HUDEP-2 (cell line): ENCODE measurements around the gene FSD1L.

Experiments used
- DNase-seq, 76 experiments: peaks; one replicate each; lab custom pipeline; 2025; ENCODE audit not compliant: unreplicated experiment in 76 of 76; lab: John Stamatoyannopoulos, UW

Gene FSD1L

GRCh38 chr9:105432247-105432842, 15.5 kb upstream of the FSD1L start:
- no peak for DNase-seq

DNA sequence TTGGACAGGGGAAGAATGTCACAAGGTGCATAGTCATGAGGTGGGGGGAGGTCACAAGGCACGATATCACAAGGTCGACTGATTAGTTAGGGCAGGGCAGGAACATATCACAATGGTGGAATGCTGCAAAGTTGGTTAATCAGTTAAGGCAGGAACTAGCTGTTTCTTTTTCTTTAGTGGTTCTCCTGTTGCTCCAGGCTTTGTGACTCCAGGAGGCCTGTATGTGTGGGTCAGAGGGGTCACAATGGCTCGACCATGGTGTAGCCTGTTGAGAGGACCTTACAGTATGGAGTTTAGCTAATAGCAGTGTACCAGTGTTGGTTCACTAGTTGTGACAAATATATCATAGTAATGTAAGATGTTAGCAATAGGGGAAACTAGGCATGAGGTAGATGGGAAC, 12.4 kb upstream of the FSD1L start:
- DNase-seq: no peak

DNA sequence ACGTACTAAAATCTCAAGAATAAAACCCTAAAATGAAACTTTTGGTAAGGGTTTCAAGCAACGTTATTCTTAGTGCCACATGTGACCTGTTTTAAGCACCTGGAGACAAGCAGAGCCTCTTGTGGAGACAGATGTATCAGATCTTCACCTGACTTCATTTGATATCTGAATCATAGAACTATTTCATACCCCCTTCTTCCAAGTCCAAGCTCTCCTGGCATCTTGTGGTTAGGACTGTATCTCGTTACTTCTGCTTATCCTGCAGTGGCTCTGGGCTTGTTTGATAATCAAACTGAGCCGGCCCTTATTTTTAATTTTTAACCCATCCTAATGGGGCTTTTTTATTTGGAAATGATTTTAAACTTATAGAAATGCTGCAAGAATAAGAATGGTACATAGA, 11.1 kb upstream of the FSD1L start:
- no peak for DNase-seq

- no peak for DNase-seq
Observed at GRCh38 chr9:105437704-105438103, 10.1 kb upstream of the FSD1L start.

GRCh38 chr9:105438141-105438806, 9.6 kb upstream of the FSD1L start:
- no peak for DNase-seq

- DNase-seq: no peak
Observed at GRCh38 chr9:105439428-105439827, 8.4 kb upstream of the FSD1L start.

GRCh38 chr9:105441616-105442160, 6.1 kb upstream of the FSD1L start:
- no peak for DNase-seq

DNA sequence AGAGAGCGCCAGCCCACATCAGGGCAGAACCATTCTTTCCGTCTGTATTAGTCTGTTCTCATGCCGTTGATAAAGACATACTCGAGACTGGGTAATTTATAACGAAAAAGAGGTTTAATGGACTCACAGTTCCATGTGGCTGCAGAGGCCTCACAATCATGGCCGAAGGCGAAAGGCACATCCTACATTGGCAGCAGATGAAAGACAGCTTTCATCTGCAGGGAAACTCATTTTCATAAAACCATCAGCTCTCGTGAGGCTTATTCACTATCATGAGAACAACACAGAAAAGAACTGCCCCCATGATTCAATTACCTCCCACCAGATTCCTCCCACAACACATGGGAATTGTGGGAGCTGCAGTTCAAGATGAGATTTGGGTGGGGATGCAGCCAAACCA, 4.7 kb upstream of the FSD1L start:
- DNase-seq: no peak

GRCh38 chr9:105444130-105444529, 3.7 kb upstream of the FSD1L start:
- DNase-seq: no peak

GRCh38 chr9:105445203-105445881, 2.5 kb upstream of the FSD1L start:
- no peak for DNase-seq

- no peak for DNase-seq
Observed at GRCh38 chr9:105447386-105447813, 434 bp upstream of the FSD1L start.

- DNase-seq: no peak
Observed at GRCh38 chr9:105449081-105449480, 1.2 kb downstream of the FSD1L start.

GRCh38 chr9:105452185-105452584, 4.4 kb downstream of the FSD1L start:
- no peak for DNase-seq

DNA sequence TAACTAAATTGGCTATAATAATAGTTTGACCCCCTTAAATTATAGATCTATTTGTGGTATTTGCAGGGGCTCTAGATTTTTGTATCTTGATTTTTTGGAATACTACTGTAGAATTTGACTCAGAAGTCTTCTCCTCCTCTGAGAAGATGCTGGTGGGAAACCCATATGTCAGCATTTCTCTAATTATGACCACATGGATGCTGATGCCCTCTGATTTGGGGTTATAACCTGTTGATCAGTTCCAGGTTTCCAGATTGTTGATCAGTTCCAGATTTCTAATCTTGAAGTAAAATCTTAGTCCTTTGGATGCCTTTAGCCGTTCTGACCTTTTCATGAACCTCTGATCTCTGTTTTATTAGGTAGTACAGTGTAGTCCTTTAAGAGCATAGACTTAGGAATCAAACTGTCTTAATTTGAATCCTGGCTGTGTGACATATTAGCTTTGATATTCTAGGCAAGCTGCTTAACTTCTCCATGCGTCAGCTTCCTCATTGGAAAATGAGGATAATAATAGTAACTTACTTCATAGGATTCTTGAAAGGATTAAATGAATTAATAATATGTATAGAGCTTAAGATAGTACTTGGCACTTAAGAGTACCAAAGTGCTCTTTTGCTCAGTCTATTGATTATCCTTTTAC, 8.1 kb downstream of the FSD1L start:
- no peak for DNase-seq

GRCh38 chr9:105457560-105458294, 9.9 kb downstream of the FSD1L start:
- DNase-seq: no peak

GRCh38 chr9:105458404-105458803, 10.6 kb downstream of the FSD1L start:
- peak in 11 of 76 experiments; percentile 2 to 39 (median 17) for DNase-seq

- peak in 1 of 76 experiments; percentile 35 for DNase-seq
Observed at GRCh38 chr9:105459336-105459735, 11.5 kb downstream of the FSD1L start.

GRCh38 chr9:105466898-105467455, 19.1 kb downstream of the FSD1L start:
- DNase-seq: no peak

GRCh38 chr9:105468875-105469274, 21.0 kb downstream of the FSD1L start:
- DNase-seq: no peak

GRCh38 chr9:105473221-105473620, 25.4 kb downstream of the FSD1L start:
- no peak for DNase-seq
